CD14-positive monocyte (primary cell): ENCODE data around the gene HUWE1. TPM values are rescaled to one million over a fixed set of nuclear protein-coding genes. Genes with fewer than 3 reads are reported as not detected.

Experiments used
- DNase-seq, 3 donors: peaks; one replicate each; pipeline ENCODE4 v3.0.0-alpha.2; 2011 to 2022
- H2AFZ ChIP-seq: 2 replicates; pipeline ENCODE4 v1.6.0; 2012; ENCODE audit warnings: mild to moderate bottlenecking, low read depth, low read length, inconsistent platforms; ENCODE audit not compliant: insufficient read depth, poor library complexity, severe bottlenecking
- H3K27ac ChIP-seq, 2 donors: 1 replicate in 1 of 2; 2 replicates in 1 of 2; pipeline ENCODE4 v1.5.1; 2012 to 2013; ENCODE audit warnings: low read length in 2 of 2, control low read depth in 1 of 2, inconsistent platforms in 1 of 2, low read depth in 1 of 2, mild to moderate bottlenecking in 1 of 2
- H3K27me3 ChIP-seq, 2 donors: one replicate each; pipeline versions ENCODE4 v1.6.0 to v1.6.1; 2011 to 2013; ENCODE audit warnings: low read length in 2 of 2; ENCODE audit not compliant: control insufficient read depth in 2 of 2, insufficient read depth in 2 of 2
- H3K36me3 ChIP-seq, 2 donors: replicated peaks in 1 of 2; 1 replicate in 1 of 2; 2 replicates in 1 of 2; pipeline versions ENCODE4 v1.5.1 to v1.6.1; 2012 to 2013; ENCODE audit warnings: low read length in 2 of 2, control low read depth in 1 of 2, inconsistent platforms in 1 of 2, mild to moderate bottlenecking in 1 of 2; ENCODE audit not compliant: insufficient read depth in 2 of 2, control insufficient read depth in 1 of 2
- H3K4me1 ChIP-seq, 2 donors: 1 replicate in 1 of 2; 2 replicates in 1 of 2; pipeline versions ENCODE4 v1.5.1 to v1.6.1; 2012 to 2013; ENCODE audit warnings: low read length in 2 of 2, control low read depth in 1 of 2, inconsistent platforms in 1 of 2, mild to moderate bottlenecking in 1 of 2, moderate library complexity in 1 of 2; ENCODE audit not compliant: insufficient read depth in 2 of 2, control insufficient read depth in 1 of 2
- H3K4me2 ChIP-seq: replicated peaks from 2 replicates; pipeline ENCODE3; 2012; ENCODE audit warnings: low read length, moderate library complexity, mild to moderate bottlenecking; ENCODE audit not compliant: poor library complexity, severe bottlenecking; ENCODE audit errors: extremely low read depth
- H3K4me3 ChIP-seq, 3 experiments: fragments of 200-600 bp in 1 of 3; sonication (generic) in 1 of 3; replicated peaks in 1 of 3; 1 replicate in 2 of 3; 2 replicates in 1 of 3; pipeline ENCODE4 v1.5.1; 2011 to 2013; ENCODE audit warnings: low read length in 3 of 3, mild to moderate bottlenecking in 3 of 3, control low read depth in 2 of 3, low read depth in 2 of 3, inconsistent platforms in 1 of 3, moderate library complexity in 1 of 3
- H3K79me2 ChIP-seq: 2 replicates; pipeline ENCODE4 v1.6.0; 2012; ENCODE audit warnings: mild to moderate bottlenecking, control low read depth, inconsistent platforms, low read length, moderate library complexity; ENCODE audit not compliant: insufficient read depth
- H3K9ac ChIP-seq: 2 replicates; pipeline ENCODE4 v1.6.0; 2017; ENCODE audit warnings: low read length, mild to moderate bottlenecking; ENCODE audit not compliant: insufficient read depth, poor library complexity, severe bottlenecking
- H3K9me3 ChIP-seq, 2 donors: replicated peaks in 1 of 2; 1 replicate in 1 of 2; 2 replicates in 1 of 2; pipeline versions ENCODE4 v1.5.1 to v1.6.1; 2012 to 2013; ENCODE audit warnings: low read length in 2 of 2, control low read depth in 1 of 2; ENCODE audit not compliant: control insufficient read depth in 1 of 2, insufficient read depth in 1 of 2
- H4K20me1 ChIP-seq: 2 replicates; pipeline ENCODE4 v1.6.0; 2012; ENCODE audit warnings: mild to moderate bottlenecking, low read length, control low read depth, moderate library complexity; ENCODE audit not compliant: insufficient read depth
- H3K27ac Mint-ChIP-seq, 7 donors: one replicate each; pipeline ENCODE4 v1.8.0; 2020; ENCODE audit warnings: mild to moderate bottlenecking in 7 of 7, mixed read lengths in 7 of 7, moderate library complexity in 6 of 7, inconsistent platforms in 2 of 7
- H3K27me3 Mint-ChIP-seq, 3 donors: one replicate each; pipeline ENCODE4 v1.8.0; 2021 to 2022; ENCODE audit warnings: low read depth in 3 of 3, mild to moderate bottlenecking in 3 of 3, mixed read lengths in 3 of 3, moderate library complexity in 3 of 3, inconsistent platforms in 1 of 3
- H3K36me3 Mint-ChIP-seq, 2 donors: one replicate each; pipeline ENCODE4 v1.8.0; 2020; ENCODE audit warnings: mixed read lengths in 2 of 2, inconsistent platforms in 1 of 2, mild to moderate bottlenecking in 1 of 2
- H3K4me1 Mint-ChIP-seq: one replicate; pipeline ENCODE4 v1.8.0; 2020; ENCODE audit warnings: mild to moderate bottlenecking, mixed read lengths
- H3K4me3 Mint-ChIP-seq, 2 donors: one replicate each; pipeline ENCODE4 v1.8.0; 2020; ENCODE audit warnings: mild to moderate bottlenecking in 2 of 2, mixed read lengths in 2 of 2, moderate library complexity in 1 of 2
- H3K9me3 Mint-ChIP-seq, 7 donors: one replicate each; pipeline ENCODE4 v1.8.0; 2020 to 2022; ENCODE audit warnings: mixed read lengths in 7 of 7, mild to moderate bottlenecking in 6 of 7, moderate library complexity in 6 of 7, inconsistent platforms in 2 of 7
- WGBS: methylation state at CpG from one replicate; pipeline ENCODE4 v1.1.5; 2013; ENCODE audit warnings: missing lambda C conversion rate; ENCODE audit not compliant: insufficient coverage; 5-methylcytosine and 5-hydroxymethylcytosine counted together
- intact Hi-C, 2 donors: fragments of 100-400 bp; cut with micrococcal nuclease; formaldehyde crosslinking; loops; one replicate each; pipeline versions ENCODE4 v1.15.0 to v1.15.1; 2023
- polyA plus RNA-seq, 3 donors: library from polyadenylated mRNA; depleted of rRNA in 1 of 3; unstranded in 2 of 3; stranded (reverse) in 1 of 3; fragments of 300-500 nt in 2 of 3; fragments of >200 nt in 1 of 3; fragmentation: Illumina TruSeq in 2 of 3; gene quantifications; 1 replicate in 2 of 3; 2 replicates in 1 of 3; pipeline ENCODE4 v1.2.3, GENCODE V29; 2012 to 2021
- TF ChIP-seq, protein P1 (sequence below): fragments of 200-600 bp; IDR thresholded peaks from one replicate; pipeline ENCODE4 v1.8.0; 2022; ENCODE audit warnings: antibody characterized with exemption, mild to moderate bottlenecking

HUWE1 gene
- polyA plus RNA-seq, 3 donors: 1.8 to 31.1 (median 4.3) TPM

DNA sequence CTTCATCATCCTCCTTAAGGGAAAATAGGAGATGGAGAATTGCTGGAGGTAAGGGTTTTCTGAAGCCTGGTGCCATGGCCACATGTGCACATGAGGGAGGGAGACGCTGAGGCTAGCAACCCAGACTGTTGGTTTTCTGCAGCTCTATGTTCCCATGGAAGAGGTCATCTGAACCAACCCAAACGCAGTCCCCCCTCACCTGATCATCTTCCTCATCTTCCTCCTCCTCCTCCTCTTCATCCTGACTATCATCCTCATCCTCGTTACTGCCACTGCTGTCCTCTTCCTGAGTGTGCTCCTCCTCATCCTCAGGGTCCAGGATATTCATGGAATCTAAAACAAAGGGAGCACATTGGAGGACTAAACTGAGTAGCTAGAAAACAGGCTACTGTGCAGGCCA lies 124.6 kb downstream of the HUWE1 start:
- no peak for DNase-seq
- intact Hi-C loops: loop anchor here in 1 of 2 donors (10.0 kb wide), 1 partner anchor 73 kb away; no protein-coding TSS in a partner anchor
- Mint-ChIP-seq H3K36me3 (peaks cover 86 to 93% of the 10 kb centered on the region in 2 donors), H3K4me1 (no peaks in the 10 kb centered on the region), H3K4me3 (no peak overlapping the region), H3K27me3 (peaks cover 0 to 14% (median 0%) of the 10 kb centered on the region in 3 donors), H3K9me3 (peaks cover 0 to 2% (median 0%) of the 10 kb centered on the region in 7 donors), H3K27ac (no peak overlapping the region)
- Histone ChIP-seq H3K36me3 (peaks cover 98% of the 10 kb centered on the region in 2 donors), H3K27ac (no peak overlapping the region), H3K9me3 (no peaks in the 10 kb centered on the region), H3K4me1 (no peaks in the 10 kb centered on the region), H3K4me3 (no peak overlapping the region), H3K79me2 (no peaks in the 10 kb centered on the region), H3K9ac (no peak overlapping the region), H3K4me2 (no peak overlapping the region), H3K27me3 (no peaks in the 10 kb centered on the region), H4K20me1 (no peaks in the 10 kb centered on the region), H2AFZ (no peak overlapping the region)
- no CpG with 5 or more reads among the region's 3 CpGs for WGBS
- TF ChIP-seq, protein P1, sequence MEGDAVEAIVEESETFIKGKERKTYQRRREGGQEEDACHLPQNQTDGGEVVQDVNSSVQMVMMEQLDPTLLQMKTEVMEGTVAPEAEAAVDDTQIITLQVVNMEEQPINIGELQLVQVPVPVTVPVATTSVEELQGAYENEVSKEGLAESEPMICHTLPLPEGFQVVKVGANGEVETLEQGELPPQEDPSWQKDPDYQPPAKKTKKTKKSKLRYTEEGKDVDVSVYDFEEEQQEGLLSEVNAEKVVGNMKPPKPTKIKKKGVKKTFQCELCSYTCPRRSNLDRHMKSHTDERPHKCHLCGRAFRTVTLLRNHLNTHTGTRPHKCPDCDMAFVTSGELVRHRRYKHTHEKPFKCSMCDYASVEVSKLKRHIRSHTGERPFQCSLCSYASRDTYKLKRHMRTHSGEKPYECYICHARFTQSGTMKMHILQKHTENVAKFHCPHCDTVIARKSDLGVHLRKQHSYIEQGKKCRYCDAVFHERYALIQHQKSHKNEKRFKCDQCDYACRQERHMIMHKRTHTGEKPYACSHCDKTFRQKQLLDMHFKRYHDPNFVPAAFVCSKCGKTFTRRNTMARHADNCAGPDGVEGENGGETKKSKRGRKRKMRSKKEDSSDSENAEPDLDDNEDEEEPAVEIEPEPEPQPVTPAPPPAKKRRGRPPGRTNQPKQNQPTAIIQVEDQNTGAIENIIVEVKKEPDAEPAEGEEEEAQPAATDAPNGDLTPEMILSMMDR: no peak

DNA sequence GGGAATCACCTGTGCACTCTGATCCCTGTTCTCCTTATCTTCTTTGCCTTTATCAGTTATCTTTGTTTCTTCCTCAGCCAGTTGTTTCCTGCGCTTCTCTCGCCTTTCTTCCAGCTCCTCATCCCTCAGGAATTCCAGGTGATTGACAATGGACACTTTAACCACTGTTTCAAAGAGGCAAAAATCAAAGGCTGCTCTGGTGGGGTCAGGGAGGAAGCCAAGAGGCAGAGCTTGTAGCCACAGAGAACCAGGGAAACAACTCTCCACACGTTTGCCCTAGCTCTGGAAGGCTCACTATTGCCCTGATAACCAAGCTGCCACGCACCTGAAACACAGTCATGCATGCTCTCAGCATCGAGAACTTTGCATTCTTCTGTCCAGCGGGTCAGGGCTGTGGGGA lies 127.9 kb downstream of the HUWE1 start:
- 100% methylated on average over 1 of the region's 6 CpGs for WGBS
- H2AFZ ChIP-seq: no peak overlapping the region
- peaks cover 0 to 2% (median 0%) of the 10 kb centered on the region in 7 donors for H3K9me3 Mint-ChIP-seq
- no peaks in the 10 kb centered on the region for H3K4me1 ChIP-seq
- H3K4me3 Mint-ChIP-seq: no peak overlapping the region
- H3K4me1 Mint-ChIP-seq: no peaks in the 10 kb centered on the region
- DNase-seq: no peak
- H3K4me2 ChIP-seq: no peak overlapping the region
- H3K27me3 Mint-ChIP-seq: peaks cover 0 to 9% (median 0%) of the 10 kb centered on the region in 3 donors
- H3K27ac ChIP-seq: no peak overlapping the region
- H3K36me3 Mint-ChIP-seq: peaks cover 78 to 86% of the 10 kb centered on the region in 2 donors
- TF ChIP-seq, protein P1: no peak
- H3K4me3 ChIP-seq: no peak overlapping the region
- peaks cover 91 to 98% of the 10 kb centered on the region in 2 donors for H3K36me3 ChIP-seq
- H3K79me2 ChIP-seq: no peaks in the 10 kb centered on the region
- H3K27me3 ChIP-seq: no peaks in the 10 kb centered on the region
- no peaks in the 10 kb centered on the region for H4K20me1 ChIP-seq
- no peak overlapping the region for H3K27ac Mint-ChIP-seq
- H3K9me3 ChIP-seq: no peaks in the 10 kb centered on the region
- no peak overlapping the region for H3K9ac ChIP-seq
- intact Hi-C loops: loop anchor here in 1 of 2 donors (10.0 kb wide), 2 partner anchors 46 to 436 kb away; no protein-coding TSS in a partner anchor
